Measurements from ENCODE around the gene ATG7.
"Not testable (repeated sequence)": the region's sequence is repeated elsewhere in the genome, so short reads cannot be mapped to it uniquely, and the experiment has no call there.

Gene ATG7

GRCh38 chr3:11300970-11301369 is 28.8 kb downstream of the ATG7 start:
- no peak for DNase-seq (ENCODE audit: low read depth)

- no peak for DNase-seq (ENCODE audit: low read depth)
Observed at GRCh38 chr3:11302444-11302843, 30.2 kb downstream of the ATG7 start.

- no peak for DNase-seq (ENCODE audit: low read depth)
Observed at GRCh38 chr3:11304175-11304574, 32.0 kb downstream of the ATG7 start.

GRCh38 chr3:11305509-11305908 is 33.3 kb downstream of the ATG7 start:
- DNase-seq (ENCODE audit: low read depth) = no peak

GRCh38 chr3:11306817-11307589 is 34.8 kb downstream of the ATG7 start:
- no peak for DNase-seq (ENCODE audit: low read depth)

GRCh38 chr3:11307830-11308432 is 35.7 kb downstream of the ATG7 start:
- DNase-seq (ENCODE audit: low read depth) = no peak

DNA sequence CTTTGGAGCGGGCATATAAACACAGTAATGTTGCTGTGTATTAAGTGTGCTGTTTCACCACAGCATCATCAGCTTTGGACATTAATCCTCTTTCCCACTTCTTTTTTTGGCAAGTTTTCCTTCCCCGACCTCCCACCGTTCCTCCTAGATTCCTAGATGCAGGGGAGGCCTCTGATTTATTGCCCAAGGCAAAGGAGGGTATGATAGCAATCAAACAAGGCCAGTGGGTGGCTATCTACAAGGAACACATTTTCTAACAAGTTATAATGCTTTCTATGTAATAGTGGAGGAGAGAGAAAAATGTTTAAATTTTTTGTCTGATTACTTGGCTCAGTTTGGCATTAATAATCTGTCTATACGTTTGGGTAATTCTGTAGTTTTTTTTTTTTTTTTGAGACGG is 38.1 kb downstream of the ATG7 start:
- DNase-seq (ENCODE audit: low read depth) = no peak

DNA sequence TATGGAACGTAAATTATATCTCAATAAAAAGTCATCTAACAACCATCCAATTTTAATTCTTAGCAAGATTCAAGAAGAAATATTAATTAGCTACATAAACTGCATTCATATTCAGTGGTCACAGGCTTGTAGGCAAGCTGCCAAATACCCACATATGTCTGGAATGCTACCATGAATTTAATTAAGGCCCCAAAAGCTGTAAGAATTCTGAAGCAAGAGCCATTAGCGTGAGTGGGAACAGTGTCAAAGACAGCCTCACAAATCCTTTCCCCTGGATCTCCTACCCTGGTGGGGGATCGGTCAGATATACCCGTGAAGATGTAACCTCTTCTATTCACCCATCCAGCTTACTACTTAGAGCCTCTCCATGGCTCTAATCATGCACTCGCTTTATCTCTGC is 40.0 kb downstream of the ATG7 start:
- DNase-seq (ENCODE audit: low read depth) = no peak

DNA sequence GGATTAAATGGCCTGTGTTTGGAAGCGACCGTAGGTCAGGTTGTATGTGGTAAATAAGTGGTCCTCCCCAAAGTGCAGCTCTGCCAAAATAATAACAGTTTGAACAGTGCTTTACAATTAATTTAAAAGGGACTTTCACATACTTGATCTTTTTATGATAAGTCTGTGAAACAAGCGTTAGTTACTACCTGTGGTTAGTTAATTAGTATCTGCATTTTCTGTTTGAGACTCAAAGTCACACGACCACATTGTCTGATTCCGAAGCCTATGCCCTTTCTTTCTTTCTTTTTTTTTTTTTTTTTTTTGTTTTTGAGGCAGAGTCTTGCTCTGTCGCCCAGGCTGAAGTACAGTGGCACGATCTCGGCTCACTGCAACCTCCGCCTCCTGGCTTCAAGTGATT is 45.1 kb downstream of the ATG7 start:
- no peak for DNase-seq (ENCODE audit: low read depth)

GRCh38 chr3:11322931-11323330 is 50.7 kb downstream of the ATG7 start:
- DNase-seq (ENCODE audit: low read depth) = no peak

DNA sequence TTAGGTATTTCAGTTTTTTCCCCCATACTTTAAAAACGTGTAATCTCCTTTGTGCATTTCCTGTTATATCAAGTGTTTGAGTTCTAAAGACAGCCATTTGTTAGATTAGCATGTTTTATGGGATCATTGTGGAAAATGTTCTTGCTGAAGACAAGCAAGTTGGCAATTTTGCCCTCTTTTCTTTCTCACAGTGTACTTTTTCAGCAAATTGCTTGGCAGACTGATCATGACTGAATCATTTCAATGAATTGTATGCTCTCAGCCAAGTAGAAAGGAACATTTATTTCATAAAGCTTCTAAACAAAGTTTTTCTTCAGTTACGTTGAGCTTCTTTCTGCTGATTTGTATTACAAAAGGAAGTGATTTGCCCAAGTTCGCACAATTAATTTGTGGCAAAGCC is 51.6 kb downstream of the ATG7 start:
- no peak for DNase-seq (ENCODE audit: low read depth)

- DNase-seq (ENCODE audit: low read depth) = no peak
Observed at GRCh38 chr3:11327619-11328018, 55.4 kb downstream of the ATG7 start.

GRCh38 chr3:11328196-11328945 is 56.2 kb downstream of the ATG7 start:
- DNase-seq (ENCODE audit: low read depth) = no peak

DNA sequence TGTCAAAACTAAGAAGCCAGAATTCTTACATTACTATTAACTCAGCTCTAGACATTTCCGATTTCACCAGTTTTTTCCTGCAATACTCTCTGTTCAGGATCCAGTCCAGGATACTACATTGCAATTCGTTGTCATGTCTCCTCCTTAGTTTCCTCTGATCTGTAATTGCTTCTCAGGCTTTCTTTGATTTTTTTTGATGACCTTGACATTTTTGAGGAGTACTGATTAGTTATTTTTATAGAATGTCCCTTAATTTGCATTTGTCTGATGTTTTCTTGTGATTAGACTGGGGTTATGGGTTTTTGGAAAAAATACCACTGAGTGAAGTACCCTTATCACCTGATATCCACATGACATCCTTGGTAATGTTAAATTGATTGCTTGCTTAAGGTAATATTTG is 57.6 kb downstream of the ATG7 start:
- DNase-seq (ENCODE audit: low read depth) = no peak

- DNase-seq (ENCODE audit: low read depth) = no peak
Observed at GRCh38 chr3:11331101-11331500, 58.9 kb downstream of the ATG7 start.

DNA sequence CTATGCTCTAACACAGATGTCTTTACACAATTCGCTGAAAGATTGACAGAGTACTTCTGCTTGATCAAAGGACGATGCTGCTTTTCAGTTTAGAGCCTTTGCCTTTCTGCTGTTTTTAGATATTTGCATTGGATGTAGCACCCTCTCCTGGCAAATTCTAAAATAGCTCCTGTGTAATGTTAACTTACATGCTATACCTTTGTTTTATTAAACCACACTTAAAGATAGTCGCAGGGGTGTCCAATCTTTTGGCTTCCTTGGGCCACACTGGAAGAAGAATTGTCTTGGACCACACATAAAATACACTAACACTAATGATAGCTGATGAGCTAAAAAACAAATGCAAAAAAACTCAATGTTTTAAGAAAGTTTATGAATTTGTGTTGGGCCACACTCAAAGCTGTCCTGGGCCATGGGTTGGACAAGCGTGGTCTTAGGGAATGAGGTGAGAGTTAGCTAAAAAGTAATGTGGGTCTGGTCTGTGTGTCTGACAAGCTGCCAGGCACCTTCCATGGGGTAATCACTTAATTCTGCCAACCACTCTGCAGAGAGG is 62.9 kb downstream of the ATG7 start:
- DNase-seq (ENCODE audit: low read depth) = no peak

DNA sequence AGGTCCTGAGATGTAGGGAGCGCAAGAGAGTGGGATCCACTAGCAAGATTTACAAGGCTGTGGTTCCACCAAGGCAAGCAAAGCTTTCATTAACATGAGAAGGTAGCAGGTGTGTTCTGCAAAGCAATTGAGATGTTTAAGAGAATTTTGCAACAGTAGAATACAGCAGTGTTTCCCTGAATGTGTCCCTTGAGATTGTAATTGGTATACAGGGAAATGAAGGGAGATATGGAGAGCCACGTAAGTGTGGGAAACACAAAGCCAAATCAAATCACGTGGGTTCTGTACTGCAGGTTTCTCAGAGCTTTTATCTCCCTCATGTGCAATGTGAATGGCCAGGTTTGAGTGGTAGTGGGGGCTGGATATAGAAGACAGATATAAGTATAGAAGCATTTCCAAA is 67.3 kb downstream of the ATG7 start:
- DNase-seq (ENCODE audit: low read depth) = no peak

- no peak for DNase-seq (ENCODE audit: low read depth)
Observed at GRCh38 chr3:11346416-11346815, 74.2 kb downstream of the ATG7 start.

DNA sequence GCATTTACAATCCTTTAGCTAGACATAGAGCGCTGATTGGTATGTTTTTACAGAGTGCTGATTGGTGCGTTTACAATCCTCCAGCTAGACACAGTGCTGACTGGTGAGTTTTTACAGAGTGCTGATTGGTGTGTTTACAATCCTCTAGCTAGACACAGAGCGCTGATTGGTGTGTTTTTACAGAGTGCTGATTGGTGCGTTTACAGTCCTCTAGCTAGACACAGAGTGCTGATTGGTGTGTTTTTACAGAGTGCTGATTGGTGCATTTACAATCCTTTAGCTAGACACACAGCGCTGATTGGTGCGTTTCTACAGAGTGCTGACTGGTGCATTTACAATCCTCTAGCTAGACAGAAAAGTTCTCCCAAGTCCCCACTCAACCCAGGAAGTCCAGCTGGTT is 76.7 kb downstream of the ATG7 start:
- DNase-seq (ENCODE audit: low read depth) = not testable (repeated sequence)

DNA sequence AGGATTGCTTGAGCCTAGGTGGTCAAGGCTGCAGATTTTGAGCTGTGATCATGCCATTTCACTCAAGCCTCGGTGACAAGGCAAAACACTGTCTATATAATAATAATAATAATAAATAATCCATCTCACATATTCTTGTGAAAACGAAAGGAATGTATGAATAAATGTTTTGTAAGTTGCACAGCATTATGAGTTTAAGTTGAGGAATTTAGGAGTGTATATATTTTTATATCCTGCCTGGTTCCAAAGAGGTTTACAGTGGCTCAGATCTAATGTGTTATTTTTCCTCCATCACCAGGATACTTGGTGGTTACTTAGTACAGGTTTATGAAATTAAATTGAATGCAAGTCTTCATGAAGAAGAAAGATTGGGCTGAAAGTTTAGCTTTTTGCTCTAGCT is 77.2 kb downstream of the ATG7 start:
- no peak for DNase-seq (ENCODE audit: low read depth)

GRCh38 chr3:11350374-11350773 is 78.2 kb downstream of the ATG7 start:
- no peak for DNase-seq (ENCODE audit: low read depth)

DNA sequence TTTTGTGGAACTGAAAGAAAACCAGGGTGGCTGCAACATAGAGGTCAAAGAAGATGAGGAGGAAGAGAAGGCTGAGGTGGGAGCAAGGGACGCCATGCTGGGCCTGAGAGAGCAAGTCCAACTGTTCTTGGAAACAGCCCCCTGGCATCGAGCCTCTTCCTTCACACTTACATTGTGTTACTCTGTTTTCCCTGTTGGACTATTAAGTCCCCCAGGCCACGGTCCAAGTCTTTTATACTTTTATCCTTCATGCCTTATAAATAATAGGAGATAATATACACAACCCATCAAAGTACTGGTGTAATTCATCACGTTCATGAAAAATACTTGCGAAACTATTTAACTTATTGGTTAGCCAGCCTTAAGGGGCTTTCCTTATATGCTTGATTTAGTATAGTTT is 79.3 kb downstream of the ATG7 start:
- DNase-seq (ENCODE audit: low read depth) = no peak

GRCh38 chr3:11356269-11356668 is 84.1 kb downstream of the ATG7 start:
- DNase-seq (ENCODE audit: low read depth) = no peak
